GM23338 (cell line): ENCODE data around the gene SCGB3A1. TPM values are rescaled to one million over a fixed set of nuclear protein-coding genes. Genes with fewer than 3 reads are reported as not detected.

Experiments
- ATAC-seq: fragments of 200-7000 bp; cut with Tn5 transposase; 3 replicates; pipeline ENCODE4 v1.9.1; 2020
- DNase-seq: peaks from one replicate; pipeline ENCODE4 v3.0.0-alpha.2; 2015; ENCODE audit warnings: low spot score
- H2AFZ ChIP-seq: fragments of 200-600 bp; sonication (generic); 2 replicates; pipeline ENCODE4 v1.8.0; 2016; ENCODE audit warnings: antibody characterized with exemption, mild to moderate bottlenecking, moderate library complexity
- H3F3A ChIP-seq: fragments of 200-600 bp; sonication (generic); replicated peaks from 2 replicates; pipeline ENCODE4 v1.8.0; 2017; ENCODE audit warnings: antibody characterized with exemption, mixed run types, low read depth
- H3K27ac ChIP-seq: fragments of 200-600 bp; sonication (generic); 2 replicates; pipeline ENCODE4 v1.6.1; 2016; ENCODE audit warnings: low read depth
- H3K27me3 ChIP-seq: fragments of 200-600 bp; sonication (generic); 2 replicates; pipeline ENCODE4 v1.8.0; 2016; ENCODE audit warnings: mild to moderate bottlenecking, mixed run types, moderate library complexity; ENCODE audit not compliant: insufficient read depth
- H3K36me3 ChIP-seq: fragments of 200-600 bp; sonication (generic); 2 replicates; pipeline ENCODE4 v1.8.0; 2016; ENCODE audit warnings: mild to moderate bottlenecking; ENCODE audit not compliant: insufficient read depth
- H3K4me1 ChIP-seq: fragments of 200-600 bp; sonication (generic); 2 replicates; pipeline ENCODE4 v1.8.0; 2016; ENCODE audit warnings: mild to moderate bottlenecking, moderate library complexity; ENCODE audit not compliant: insufficient read depth
- H3K4me2 ChIP-seq: fragments of 200-600 bp; sonication (generic); 2 replicates; pipeline ENCODE4 v1.7.1; 2017; ENCODE audit warnings: mixed run types
- H3K4me3 ChIP-seq: fragments of 200-600 bp; sonication (generic); 2 replicates; pipeline ENCODE4 v1.6.1; 2016; ENCODE audit warnings: mixed run types
- H3K79me2 ChIP-seq: fragments of 200-600 bp; sonication (generic); replicated peaks from 2 replicates; pipeline ENCODE4 v1.8.0; 2017; ENCODE audit warnings: mild to moderate bottlenecking; ENCODE audit not compliant: insufficient read depth
- H3K9me2 ChIP-seq: fragments of 200-600 bp; sonication (generic); 2 replicates; pipeline ENCODE4 v1.8.0; 2017; ENCODE audit not compliant: insufficient read depth
- H4K20me1 ChIP-seq: fragments of 200-600 bp; sonication (generic); replicated peaks from 2 replicates; pipeline ENCODE4 v1.8.0; 2017; ENCODE audit warnings: mild to moderate bottlenecking; ENCODE audit not compliant: insufficient read depth
- H3K27ac Mint-ChIP-seq: 2 replicates; pipeline ENCODE4 v1.8.0; 2020; ENCODE audit warnings: inconsistent platforms, mild to moderate bottlenecking, moderate library complexity, mixed read lengths
- H3K27me3 Mint-ChIP-seq: 3 replicates; pipeline ENCODE4 v1.8.0; 2022; ENCODE audit warnings: low read depth, mild to moderate bottlenecking, moderate library complexity, mixed read lengths, inconsistent platforms; ENCODE audit not compliant: insufficient read depth, poor library complexity
- H3K36me3 Mint-ChIP-seq: 3 replicates; pipeline ENCODE4 v1.8.0; 2021; ENCODE audit warnings: low read depth, mild to moderate bottlenecking, inconsistent platforms, moderate library complexity, mixed read lengths
- H3K4me1 Mint-ChIP-seq: 3 replicates; pipeline ENCODE4 v1.8.0; 2020; ENCODE audit warnings: mild to moderate bottlenecking, inconsistent platforms, mixed read lengths
- H3K4me3 Mint-ChIP-seq: 3 replicates; pipeline ENCODE4 v1.8.0; 2021; ENCODE audit warnings: moderate library complexity, mild to moderate bottlenecking, inconsistent platforms, mixed read lengths
- H3K9me3 Mint-ChIP-seq: 3 replicates; pipeline ENCODE4 v1.8.0; 2020; ENCODE audit warnings: moderate library complexity, mild to moderate bottlenecking, inconsistent platforms, mixed read lengths
- CREB1 ChIP-seq: fragments of 250-450 bp; sonication (Bioruptor Pico); IDR thresholded peaks from 2 replicates; pipeline ENCODE4 v1.5.0; 2020; ENCODE audit warnings: low read depth, mild to moderate bottlenecking, moderate library complexity
- EZH2phosphoT487 ChIP-seq: fragments of 200-600 bp; sonication (generic); IDR thresholded peaks from one replicate; pipeline ENCODE4 v1.8.1; 2018; ENCODE audit warnings: antibody characterized with exemption; ENCODE audit not compliant: unreplicated experiment
- JUNB ChIP-seq: IDR thresholded peaks from one replicate; pipeline ENCODE4 v1.6.1; 2016; ENCODE audit warnings: antibody characterized with exemption; ENCODE audit not compliant: unreplicated experiment
- NANOG ChIP-seq: IDR thresholded peaks from 2 replicates; pipeline ENCODE4 v1.6.1; 2016; ENCODE audit warnings: antibody characterized with exemption, borderline replicate concordance
- POLR2AphosphoS5 ChIP-seq: IDR thresholded peaks from 2 replicates; pipeline ENCODE4 v1.6.1; 2016; ENCODE audit warnings: antibody characterized with exemption, low read depth
- STAT1 ChIP-seq: IDR thresholded peaks from one replicate; pipeline ENCODE4 v1.6.1; 2016; ENCODE audit warnings: antibody characterized with exemption; ENCODE audit not compliant: unreplicated experiment
- ZNF114 ChIP-seq: fragments of 250-450 bp; sonication (Bioruptor Pico); IDR thresholded peaks from 2 replicates; pipeline ENCODE4 v1.5.0; 2020; ENCODE audit warnings: mild to moderate bottlenecking, moderate library complexity
- ZNF331 ChIP-seq: fragments of 250-450 bp; sonication (Bioruptor Pico); IDR thresholded peaks from 2 replicates; pipeline ENCODE4 v1.5.0; 2020; ENCODE audit warnings: low read depth, mild to moderate bottlenecking, moderate library complexity
- polyA plus RNA-seq: library from polyadenylated mRNA; unstranded; fragments of >200 nt; fragmentation: Nextera tagmentation; extraction: Ambion mirVana; gene quantifications from 2 replicates; pipeline ENCODE4 v1.2.1, GENCODE V29; 2016
- total RNA-seq: library from RNA; depleted of rRNA; stranded (reverse); fragments of >200 nt; shearing (Covaris generic); gene quantifications from 2 replicates; pipeline ENCODE4 v1.2.3, GENCODE V29; 2014
- TF ChIP-seq, protein P1 (sequence below): IDR thresholded peaks from one replicate; pipeline ENCODE4 v1.6.1; 2018; ENCODE audit warnings: antibody characterized with exemption; ENCODE audit not compliant: unreplicated experiment
- TF ChIP-seq, protein P2 (sequence below): IDR thresholded peaks from 2 replicates; pipeline ENCODE4 v1.6.1; 2016; ENCODE audit warnings: antibody characterized with exemption

The SCGB3A1 gene
- total and polyA plus RNA-seq, 2 experiments from 2014 or later, result not detected

DNA sequence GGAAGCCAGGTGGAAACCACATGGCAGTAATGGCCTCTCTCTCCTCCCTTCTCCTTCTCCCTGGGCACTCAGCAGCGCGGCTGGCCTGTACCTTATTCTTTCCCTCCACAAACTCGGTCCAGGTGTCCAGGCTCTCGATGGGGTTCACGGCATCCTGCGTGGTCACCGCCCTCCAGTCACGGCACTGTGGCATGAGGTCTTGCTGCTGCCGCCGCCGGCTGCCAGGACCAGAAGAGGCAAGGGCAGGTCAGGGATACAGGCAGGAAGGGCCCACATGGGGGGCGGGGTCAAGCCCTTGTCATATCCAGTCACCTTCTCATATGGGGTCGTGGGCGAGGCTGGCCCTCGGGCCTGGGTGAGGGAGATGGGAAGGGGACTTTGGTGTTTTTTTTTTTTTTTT, 32.5 kb upstream of the SCGB3A1 start:
- Mint-ChIP-seq H3K36me3 (no peaks in the 10 kb centered on the region), H3K4me1 (peaks cover 2% of the 10 kb centered on the region; the same call in 1 of the 3 replicates), H3K27ac (peak overlapping the region; percentile 81; the same call in 1 of the 2 replicates), H3K27me3 (peaks cover 4% of the 10 kb centered on the region), H3K9me3 (no peaks in the 10 kb centered on the region; the same call in 2 of the 3 replicates), H3K4me3 (no peak overlapping the region)
- TF ChIP-seq, protein P1, sequence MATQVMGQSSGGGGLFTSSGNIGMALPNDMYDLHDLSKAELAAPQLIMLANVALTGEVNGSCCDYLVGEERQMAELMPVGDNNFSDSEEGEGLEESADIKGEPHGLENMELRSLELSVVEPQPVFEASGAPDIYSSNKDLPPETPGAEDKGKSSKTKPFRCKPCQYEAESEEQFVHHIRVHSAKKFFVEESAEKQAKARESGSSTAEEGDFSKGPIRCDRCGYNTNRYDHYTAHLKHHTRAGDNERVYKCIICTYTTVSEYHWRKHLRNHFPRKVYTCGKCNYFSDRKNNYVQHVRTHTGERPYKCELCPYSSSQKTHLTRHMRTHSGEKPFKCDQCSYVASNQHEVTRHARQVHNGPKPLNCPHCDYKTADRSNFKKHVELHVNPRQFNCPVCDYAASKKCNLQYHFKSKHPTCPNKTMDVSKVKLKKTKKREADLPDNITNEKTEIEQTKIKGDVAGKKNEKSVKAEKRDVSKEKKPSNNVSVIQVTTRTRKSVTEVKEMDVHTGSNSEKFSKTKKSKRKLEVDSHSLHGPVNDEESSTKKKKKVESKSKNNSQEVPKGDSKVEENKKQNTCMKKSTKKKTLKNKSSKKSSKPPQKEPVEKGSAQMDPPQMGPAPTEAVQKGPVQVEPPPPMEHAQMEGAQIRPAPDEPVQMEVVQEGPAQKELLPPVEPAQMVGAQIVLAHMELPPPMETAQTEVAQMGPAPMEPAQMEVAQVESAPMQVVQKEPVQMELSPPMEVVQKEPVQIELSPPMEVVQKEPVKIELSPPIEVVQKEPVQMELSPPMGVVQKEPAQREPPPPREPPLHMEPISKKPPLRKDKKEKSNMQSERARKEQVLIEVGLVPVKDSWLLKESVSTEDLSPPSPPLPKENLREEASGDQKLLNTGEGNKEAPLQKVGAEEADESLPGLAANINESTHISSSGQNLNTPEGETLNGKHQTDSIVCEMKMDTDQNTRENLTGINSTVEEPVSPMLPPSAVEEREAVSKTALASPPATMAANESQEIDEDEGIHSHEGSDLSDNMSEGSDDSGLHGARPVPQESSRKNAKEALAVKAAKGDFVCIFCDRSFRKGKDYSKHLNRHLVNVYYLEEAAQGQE, result no peak
- TF ChIP-seq, protein P2, sequence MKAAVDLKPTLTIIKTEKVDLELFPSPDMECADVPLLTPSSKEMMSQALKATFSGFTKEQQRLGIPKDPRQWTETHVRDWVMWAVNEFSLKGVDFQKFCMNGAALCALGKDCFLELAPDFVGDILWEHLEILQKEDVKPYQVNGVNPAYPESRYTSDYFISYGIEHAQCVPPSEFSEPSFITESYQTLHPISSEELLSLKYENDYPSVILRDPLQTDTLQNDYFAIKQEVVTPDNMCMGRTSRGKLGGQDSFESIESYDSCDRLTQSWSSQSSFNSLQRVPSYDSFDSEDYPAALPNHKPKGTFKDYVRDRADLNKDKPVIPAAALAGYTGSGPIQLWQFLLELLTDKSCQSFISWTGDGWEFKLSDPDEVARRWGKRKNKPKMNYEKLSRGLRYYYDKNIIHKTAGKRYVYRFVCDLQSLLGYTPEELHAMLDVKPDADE, result no peak
- TF ChIP-seq CREB1 (CRISPR knock-in tag), result no peak
- no peak for TF ChIP-seq JUNB
- no peak for TF ChIP-seq NANOG
- Histone ChIP-seq H3F3A (no peaks in the 10 kb centered on the region), H2AFZ (no peak overlapping the region), H3K79me2 (no peaks in the 10 kb centered on the region), H3K27me3 (no peaks in the 10 kb centered on the region), H3K4me2 (no peak overlapping the region), H3K4me3 (no peak overlapping the region), H4K20me1 (no peaks in the 10 kb centered on the region), H3K4me1 (no peaks in the 10 kb centered on the region), H3K9me2 (no peaks in the 10 kb centered on the region), H3K36me3 (no peaks in the 10 kb centered on the region), H3K27ac (no peak overlapping the region)
- DNase-seq (no peak), ATAC-seq (no peak)

DNA sequence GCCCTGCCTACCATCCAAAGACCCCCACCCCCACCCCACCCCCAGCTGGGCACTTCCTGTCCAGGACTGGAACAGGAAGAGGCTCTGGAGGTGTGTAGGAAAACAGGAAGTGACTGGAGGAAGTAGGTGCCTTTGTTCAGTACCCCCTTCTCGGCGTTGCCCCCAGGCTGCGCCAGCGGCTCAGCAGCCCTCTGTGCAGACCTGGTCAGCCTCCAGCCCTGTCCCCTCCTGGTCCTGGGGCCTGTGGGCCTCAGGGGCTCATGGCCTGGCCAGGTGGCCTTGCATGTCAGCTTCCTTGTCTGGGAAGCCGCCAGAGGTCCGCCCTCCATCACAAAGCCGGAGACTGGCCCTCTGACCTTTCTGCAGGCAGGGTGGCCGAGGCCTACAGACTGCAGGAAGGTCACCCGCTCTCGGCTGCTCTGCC, 32.1 kb upstream of the SCGB3A1 start:
- H3K9me2 ChIP-seq, result no peaks in the 10 kb centered on the region
- H3K4me3 Mint-ChIP-seq, result no peak overlapping the region
- peaks cover 4% of the 10 kb centered on the region; the same call in 1 of the 2 replicates for H3K27me3 ChIP-seq
- H3K27ac ChIP-seq, result no peak overlapping the region
- H3K79me2 ChIP-seq, result no peaks in the 10 kb centered on the region
- peaks cover 6% of the 10 kb centered on the region for H3K27me3 Mint-ChIP-seq
- H3K4me1 Mint-ChIP-seq, result peaks cover 3% of the 10 kb centered on the region; the same call in 2 of the 3 replicates
- no peaks in the 10 kb centered on the region for H3K4me1 ChIP-seq
- ATAC-seq, result no peak
- DNase-seq, result no peak
- H3K4me2 ChIP-seq, result no peak overlapping the region
- TF ChIP-seq STAT1 (no peak), CREB1 (CRISPR knock-in tag) (no peak), ZNF114 (CRISPR knock-in tag) (no peak), NANOG (no peak), ZNF331 (CRISPR knock-in tag) (no peak), EZH2phosphoT487 (no peak), POLR2AphosphoS5 (no peak), JUNB (no peak)
- TF ChIP-seq, protein P1, result no peak
- H3K36me3 Mint-ChIP-seq, result no peaks in the 10 kb centered on the region
- no peaks in the 10 kb centered on the region for H3K36me3 ChIP-seq
- no peak overlapping the region for H3K4me3 ChIP-seq
- H3F3A ChIP-seq, result no peaks in the 10 kb centered on the region
- H4K20me1 ChIP-seq, result no peaks in the 10 kb centered on the region
- no peak overlapping the region for H2AFZ ChIP-seq
- H3K9me3 Mint-ChIP-seq, result no peaks in the 10 kb centered on the region; the same call in 2 of the 3 replicates
- no peak overlapping the region for H3K27ac Mint-ChIP-seq
